Measurements from ENCODE around the gene SLC25A20.

DNA sequence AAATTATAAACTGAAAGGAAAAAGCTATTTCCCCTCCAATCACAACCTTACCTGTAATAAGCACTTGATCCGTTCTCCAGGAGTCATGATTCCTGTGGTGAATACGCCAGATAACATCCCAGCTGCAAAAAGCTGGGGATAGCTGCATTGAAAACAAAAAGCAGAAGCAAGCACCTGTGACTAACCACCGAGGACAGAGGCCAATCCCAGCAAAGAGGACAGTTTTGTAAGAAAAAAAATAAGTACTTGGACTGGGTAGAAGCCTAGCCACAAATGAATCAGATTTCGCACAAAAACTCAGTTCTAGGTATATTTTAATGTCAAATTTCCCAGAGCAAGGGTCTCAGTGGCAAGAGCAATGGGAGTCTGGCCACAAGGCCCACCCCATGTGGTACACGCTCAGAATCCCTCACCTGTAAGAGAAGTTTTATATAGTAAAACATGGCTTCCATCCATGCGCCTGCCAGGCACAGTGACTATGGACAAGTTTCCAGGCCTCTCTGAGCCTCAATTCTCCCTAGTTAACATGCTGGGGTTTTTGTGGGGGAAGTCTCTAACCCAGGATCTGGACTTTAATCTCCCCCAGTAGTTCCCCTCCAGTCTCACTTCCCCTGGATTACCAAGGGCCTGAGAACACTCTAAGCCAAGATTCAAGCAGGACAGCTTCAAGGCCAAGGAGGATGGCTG lies 19.2 kb downstream of the SLC25A20 start:
- no peak for TF ChIP-seq KDM5A (IDR thresholded peaks at IDR 0.05)
- TF ChIP-seq MAFK (IDR thresholded peaks at IDR 0.05; ENCODE audit: partially characterized antibody): no peak
- TF ChIP-seq, protein P1, sequence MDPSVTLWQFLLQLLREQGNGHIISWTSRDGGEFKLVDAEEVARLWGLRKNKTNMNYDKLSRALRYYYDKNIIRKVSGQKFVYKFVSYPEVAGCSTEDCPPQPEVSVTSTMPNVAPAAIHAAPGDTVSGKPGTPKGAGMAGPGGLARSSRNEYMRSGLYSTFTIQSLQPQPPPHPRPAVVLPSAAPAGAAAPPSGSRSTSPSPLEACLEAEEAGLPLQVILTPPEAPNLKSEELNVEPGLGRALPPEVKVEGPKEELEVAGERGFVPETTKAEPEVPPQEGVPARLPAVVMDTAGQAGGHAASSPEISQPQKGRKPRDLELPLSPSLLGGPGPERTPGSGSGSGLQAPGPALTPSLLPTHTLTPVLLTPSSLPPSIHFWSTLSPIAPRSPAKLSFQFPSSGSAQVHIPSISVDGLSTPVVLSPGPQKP (IDR thresholded peaks at IDR 0.05; ENCODE audit: low read depth, low read length): no peak
- no peak for TF ChIP-seq CTCF (IDR thresholded peaks at IDR 0.05)
- no peak for TF ChIP-seq POLR2AphosphoS2 (conservative IDR thresholded peaks at IDR 0.05; ENCODE audit: low read length)
- TF ChIP-seq POLR2A (IDR thresholded peaks at IDR 0.05; ENCODE audit: low read length): no peak
- TF ChIP-seq, protein P2, sequence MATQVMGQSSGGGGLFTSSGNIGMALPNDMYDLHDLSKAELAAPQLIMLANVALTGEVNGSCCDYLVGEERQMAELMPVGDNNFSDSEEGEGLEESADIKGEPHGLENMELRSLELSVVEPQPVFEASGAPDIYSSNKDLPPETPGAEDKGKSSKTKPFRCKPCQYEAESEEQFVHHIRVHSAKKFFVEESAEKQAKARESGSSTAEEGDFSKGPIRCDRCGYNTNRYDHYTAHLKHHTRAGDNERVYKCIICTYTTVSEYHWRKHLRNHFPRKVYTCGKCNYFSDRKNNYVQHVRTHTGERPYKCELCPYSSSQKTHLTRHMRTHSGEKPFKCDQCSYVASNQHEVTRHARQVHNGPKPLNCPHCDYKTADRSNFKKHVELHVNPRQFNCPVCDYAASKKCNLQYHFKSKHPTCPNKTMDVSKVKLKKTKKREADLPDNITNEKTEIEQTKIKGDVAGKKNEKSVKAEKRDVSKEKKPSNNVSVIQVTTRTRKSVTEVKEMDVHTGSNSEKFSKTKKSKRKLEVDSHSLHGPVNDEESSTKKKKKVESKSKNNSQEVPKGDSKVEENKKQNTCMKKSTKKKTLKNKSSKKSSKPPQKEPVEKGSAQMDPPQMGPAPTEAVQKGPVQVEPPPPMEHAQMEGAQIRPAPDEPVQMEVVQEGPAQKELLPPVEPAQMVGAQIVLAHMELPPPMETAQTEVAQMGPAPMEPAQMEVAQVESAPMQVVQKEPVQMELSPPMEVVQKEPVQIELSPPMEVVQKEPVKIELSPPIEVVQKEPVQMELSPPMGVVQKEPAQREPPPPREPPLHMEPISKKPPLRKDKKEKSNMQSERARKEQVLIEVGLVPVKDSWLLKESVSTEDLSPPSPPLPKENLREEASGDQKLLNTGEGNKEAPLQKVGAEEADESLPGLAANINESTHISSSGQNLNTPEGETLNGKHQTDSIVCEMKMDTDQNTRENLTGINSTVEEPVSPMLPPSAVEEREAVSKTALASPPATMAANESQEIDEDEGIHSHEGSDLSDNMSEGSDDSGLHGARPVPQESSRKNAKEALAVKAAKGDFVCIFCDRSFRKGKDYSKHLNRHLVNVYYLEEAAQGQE (IDR thresholded peaks at IDR 0.05): no peak
- no peak for TF ChIP-seq RAD21 (conservative IDR thresholded peaks at IDR 0.05 in 1 of 2, IDR thresholded peaks at IDR 0.05 in 1 of 2)

All from A549 (cell line).